ENCODE data around the gene TMEM63C. TPM values are rescaled to one million over a fixed set of nuclear protein-coding genes. Genes with fewer than 3 reads are reported as not detected.
"Not testable (repeated sequence)": the region's sequence is repeated elsewhere in the genome, so short reads cannot be mapped to it uniquely, and the experiment has no call there.

TMEM63C gene
- total and polyA plus RNA-seq, 2 experiments from 2014 or later: 4.9 to 9.7 TPM

DNA sequence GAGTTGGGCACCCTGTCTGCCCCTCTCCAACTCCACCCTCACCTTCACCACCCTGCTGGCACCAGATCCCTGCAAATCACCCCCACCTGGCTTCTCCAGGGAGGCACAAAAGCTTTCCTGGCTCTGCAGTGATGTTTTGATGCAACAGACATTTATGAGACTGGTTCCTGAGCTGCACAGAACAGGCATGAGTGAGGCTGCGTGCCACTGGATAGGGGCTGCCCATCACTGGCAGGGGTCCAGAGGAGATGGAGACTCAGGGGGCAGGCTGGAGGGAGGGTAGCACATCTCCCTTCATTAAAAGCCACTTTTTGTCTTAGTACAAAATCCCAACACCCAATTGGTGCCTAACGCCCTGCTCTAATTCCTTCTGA is 22.7 kb upstream of the TMEM63C start:
- no peaks in the 10 kb centered on the region for H3K9me2 ChIP-seq (replicated peaks; ENCODE audit: insufficient read depth)
- H3K9me3 ChIP-seq (ENCODE audit: low read depth): no peaks in the 10 kb centered on the region
- H3K27ac ChIP-seq: peak overlapping the region; percentile 85
- no peak for DNase-seq (ENCODE audit: low spot score)
- WGBS (ENCODE audit: low lambda C conversion rate, missing lambda C conversion rate): 61% methylated on average over 2 of the region's 2 CpGs
- H2AFZ ChIP-seq: no peak overlapping the region
- H3K4me2 ChIP-seq: peak overlapping the region; percentile 46
- H3K4me1 ChIP-seq (ENCODE audit: insufficient read depth): peaks cover 9% of the 10 kb centered on the region
- no peak overlapping the region for H3K4me3 ChIP-seq
- H4K20me1 ChIP-seq (ENCODE audit: insufficient read depth, poor library complexity, severe bottlenecking): no peaks in the 10 kb centered on the region
- H3K27me3 ChIP-seq: peaks cover 14% of the 10 kb centered on the region
- no peak for TF ChIP-seq EZH2phosphoT487 (IDR thresholded peaks at IDR 0.05; ENCODE audit: low read depth, severe bottlenecking, unreplicated experiment)
- TF ChIP-seq CTCF (IDR thresholded peaks at IDR 0.05; ENCODE audit: poor library complexity): no peak
- no peak for TF ChIP-seq EZH2 (IDR thresholded peaks at IDR 0.05; ENCODE audit: borderline replicate concordance)
- no peaks in the 10 kb centered on the region for H3K36me3 ChIP-seq (replicated peaks; ENCODE audit: insufficient read depth, low read depth)
- H3K79me2 ChIP-seq: no peaks in the 10 kb centered on the region

- WGBS (ENCODE audit: low lambda C conversion rate, missing lambda C conversion rate): 82% methylated on average over 4 of the region's 4 CpGs
- TF ChIP-seq CTCF (IDR thresholded peaks at IDR 0.05; ENCODE audit: poor library complexity): no peak
- TF ChIP-seq EZH2phosphoT487 (IDR thresholded peaks at IDR 0.05; ENCODE audit: low read depth, severe bottlenecking, unreplicated experiment): no peak
- no peak for TF ChIP-seq EZH2 (IDR thresholded peaks at IDR 0.05; ENCODE audit: borderline replicate concordance)
Measured at GRCh38 chr14:77161011-77161410, 20.6 kb upstream of the TMEM63C start.

GRCh38 chr14:77170045-77170444 is 11.6 kb upstream of the TMEM63C start:
- TF ChIP-seq EZH2phosphoT487 (IDR thresholded peaks at IDR 0.05; ENCODE audit: low read depth, severe bottlenecking, unreplicated experiment) (no peak), CTCF (IDR thresholded peaks at IDR 0.05; ENCODE audit: poor library complexity) (no peak), EZH2 (IDR thresholded peaks at IDR 0.05; ENCODE audit: borderline replicate concordance) (no peak)
- Histone ChIP-seq H3K4me2 (no peak overlapping the region), H3K27ac (no peak overlapping the region), H3K4me3 (no peak overlapping the region), H3K9me3 (ENCODE audit: low read depth) (no peaks in the 10 kb centered on the region), H2AFZ (no peak overlapping the region), H4K20me1 (ENCODE audit: insufficient read depth, poor library complexity, severe bottlenecking) (no peaks in the 10 kb centered on the region), H3K9me2 (replicated peaks; ENCODE audit: insufficient read depth) (no peaks in the 10 kb centered on the region), H3K79me2 (no peaks in the 10 kb centered on the region), H3K4me1 (ENCODE audit: insufficient read depth) (no peaks in the 10 kb centered on the region), H3K27me3 (no peaks in the 10 kb centered on the region), H3K36me3 (replicated peaks; ENCODE audit: insufficient read depth, low read depth) (no peaks in the 10 kb centered on the region)
- WGBS (ENCODE audit: low lambda C conversion rate, missing lambda C conversion rate): 73% methylated on average over 3 of the region's 3 CpGs
- DNase-seq (ENCODE audit: low spot score): no peak

More at GRCh38 chr14:77161011-77161410, 20.6 kb upstream of the TMEM63C start:
- no peaks in the 10 kb centered on the region for H3K36me3 ChIP-seq (replicated peaks; ENCODE audit: insufficient read depth, low read depth)
- no peak overlapping the region for H2AFZ ChIP-seq
- H3K9me2 ChIP-seq (replicated peaks; ENCODE audit: insufficient read depth): no peaks in the 10 kb centered on the region
- H3K27me3 ChIP-seq: peaks cover 4% of the 10 kb centered on the region
- H3K27ac ChIP-seq: no peak overlapping the region
- H3K4me1 ChIP-seq (ENCODE audit: insufficient read depth): peaks cover 9% of the 10 kb centered on the region
- H4K20me1 ChIP-seq (ENCODE audit: insufficient read depth, poor library complexity, severe bottlenecking): no peaks in the 10 kb centered on the region
- H3K79me2 ChIP-seq: no peaks in the 10 kb centered on the region
- no peak for DNase-seq (ENCODE audit: low spot score)
- no peak overlapping the region for H3K4me3 ChIP-seq
- no peaks in the 10 kb centered on the region for H3K9me3 ChIP-seq (ENCODE audit: low read depth)
- no peak overlapping the region for H3K4me2 ChIP-seq

DNA sequence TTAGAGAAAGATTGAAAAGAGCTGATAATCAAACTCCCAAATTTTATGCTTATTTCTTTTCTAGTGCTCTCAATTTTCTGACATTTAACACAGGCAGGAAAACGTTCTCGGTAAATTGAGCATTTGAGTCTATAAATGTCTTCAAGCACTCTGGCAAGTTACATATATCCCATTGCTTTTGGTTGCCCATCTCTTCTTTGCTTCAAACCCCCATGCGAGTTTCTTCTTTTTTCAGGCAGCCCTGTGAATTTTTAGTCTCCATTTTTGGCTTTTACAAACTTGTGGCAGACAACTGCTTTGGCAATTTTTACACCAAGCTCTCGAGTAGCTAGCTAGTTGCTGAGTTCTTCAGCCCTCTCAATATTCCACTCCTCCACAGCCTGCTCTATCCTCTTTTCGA is 8.7 kb upstream of the TMEM63C start:
- no peaks in the 10 kb centered on the region for H3K4me1 ChIP-seq (ENCODE audit: insufficient read depth)
- no peak overlapping the region for H3K4me3 ChIP-seq
- TF ChIP-seq EZH2 (IDR thresholded peaks at IDR 0.05; ENCODE audit: borderline replicate concordance): no peak
- no peak for TF ChIP-seq EZH2phosphoT487 (IDR thresholded peaks at IDR 0.05; ENCODE audit: low read depth, severe bottlenecking, unreplicated experiment)
- no peak for TF ChIP-seq CTCF (IDR thresholded peaks at IDR 0.05; ENCODE audit: poor library complexity)
- no peak overlapping the region for H2AFZ ChIP-seq
- no peaks in the 10 kb centered on the region for H3K79me2 ChIP-seq
- DNase-seq (ENCODE audit: low spot score): no peak
- no peaks in the 10 kb centered on the region for H4K20me1 ChIP-seq (ENCODE audit: insufficient read depth, poor library complexity, severe bottlenecking)
- no peak overlapping the region for H3K27ac ChIP-seq
- H3K9me3 ChIP-seq (ENCODE audit: low read depth): no peaks in the 10 kb centered on the region
- no peaks in the 10 kb centered on the region for H3K36me3 ChIP-seq (replicated peaks; ENCODE audit: insufficient read depth, low read depth)
- 89% methylated on average over 5 of the region's 5 CpGs for WGBS (ENCODE audit: low lambda C conversion rate, missing lambda C conversion rate)
- no peaks in the 10 kb centered on the region for H3K27me3 ChIP-seq
- H3K4me2 ChIP-seq: no peak overlapping the region
- no peaks in the 10 kb centered on the region for H3K9me2 ChIP-seq (replicated peaks; ENCODE audit: insufficient read depth)

GRCh38 chr14:77173911-77174617 is 7.5 kb upstream of the TMEM63C start:
- H4K20me1 ChIP-seq (ENCODE audit: insufficient read depth, poor library complexity, severe bottlenecking); H3K27ac ChIP-seq; H3K36me3 ChIP-seq (replicated peaks; ENCODE audit: insufficient read depth, low read depth); H3K4me1 ChIP-seq (ENCODE audit: insufficient read depth); H3K79me2 ChIP-seq; H3K4me3 ChIP-seq; H3K27me3 ChIP-seq; H2AFZ ChIP-seq; DNase-seq (ENCODE audit: low spot score); H3K9me3 ChIP-seq (ENCODE audit: low read depth); H3K4me2 ChIP-seq; H3K9me2 ChIP-seq (replicated peaks; ENCODE audit: insufficient read depth): not testable (repeated sequence)
- 93% methylated on average over 9 of the region's 9 CpGs for WGBS (ENCODE audit: low lambda C conversion rate, missing lambda C conversion rate)

Measured in hepatocyte (in vitro differentiated cells).